ENCODE data around the gene CALML6.

CALML6 gene

DNA sequence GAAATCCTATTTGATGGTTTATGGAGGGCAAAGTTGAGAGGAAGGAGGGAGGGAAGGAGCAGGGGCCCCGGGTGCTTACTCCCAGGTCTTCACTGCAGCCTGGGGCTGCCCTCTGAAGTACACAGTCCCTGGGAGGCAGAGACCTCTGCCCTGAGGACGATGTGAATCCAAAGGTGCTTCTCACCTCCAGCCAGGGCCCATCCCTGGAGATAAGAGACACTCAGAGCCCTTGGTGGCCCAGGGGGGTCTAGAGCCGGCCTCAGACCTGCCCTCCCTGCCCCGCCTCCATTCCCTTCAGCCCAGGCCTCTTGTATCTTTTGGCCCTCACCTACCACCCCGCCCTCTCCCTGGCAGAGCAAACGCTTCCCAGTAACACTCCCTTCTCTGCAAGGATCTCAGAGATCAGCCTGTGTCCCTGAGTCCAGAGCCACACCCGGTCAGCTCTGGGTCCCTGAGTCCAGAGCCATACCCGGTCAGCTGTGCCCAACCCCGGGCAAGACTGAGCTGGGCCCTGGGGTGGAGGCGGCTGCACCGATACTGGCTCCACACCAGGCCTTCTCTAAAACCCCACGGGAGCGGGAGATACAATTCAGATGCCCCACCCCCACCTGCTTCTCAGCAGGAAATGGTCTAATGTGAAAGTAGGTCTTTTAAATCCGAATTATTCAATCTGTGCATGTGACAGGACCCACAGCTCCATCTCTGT lies 20.6 kb upstream of the CALML6 start:
- TF ChIP-seq, protein P1, sequence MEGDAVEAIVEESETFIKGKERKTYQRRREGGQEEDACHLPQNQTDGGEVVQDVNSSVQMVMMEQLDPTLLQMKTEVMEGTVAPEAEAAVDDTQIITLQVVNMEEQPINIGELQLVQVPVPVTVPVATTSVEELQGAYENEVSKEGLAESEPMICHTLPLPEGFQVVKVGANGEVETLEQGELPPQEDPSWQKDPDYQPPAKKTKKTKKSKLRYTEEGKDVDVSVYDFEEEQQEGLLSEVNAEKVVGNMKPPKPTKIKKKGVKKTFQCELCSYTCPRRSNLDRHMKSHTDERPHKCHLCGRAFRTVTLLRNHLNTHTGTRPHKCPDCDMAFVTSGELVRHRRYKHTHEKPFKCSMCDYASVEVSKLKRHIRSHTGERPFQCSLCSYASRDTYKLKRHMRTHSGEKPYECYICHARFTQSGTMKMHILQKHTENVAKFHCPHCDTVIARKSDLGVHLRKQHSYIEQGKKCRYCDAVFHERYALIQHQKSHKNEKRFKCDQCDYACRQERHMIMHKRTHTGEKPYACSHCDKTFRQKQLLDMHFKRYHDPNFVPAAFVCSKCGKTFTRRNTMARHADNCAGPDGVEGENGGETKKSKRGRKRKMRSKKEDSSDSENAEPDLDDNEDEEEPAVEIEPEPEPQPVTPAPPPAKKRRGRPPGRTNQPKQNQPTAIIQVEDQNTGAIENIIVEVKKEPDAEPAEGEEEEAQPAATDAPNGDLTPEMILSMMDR (IDR thresholded peaks at IDR 0.05; ENCODE audit: low read depth, low read length): no peak
- Histone ChIP-seq H3K9me3 (no peaks in the 10 kb centered on the region), H3K27me3 (no peaks in the 10 kb centered on the region), H3K4me1 (peaks cover 3% of the 10 kb centered on the region; the same call in 1 of the 2 replicates), H3K4me3 (ENCODE audit: low read depth, low read length) (no peak overlapping the region), H3K36me3 (peaks cover 4% of the 10 kb centered on the region)
- no peak for DNase-seq

DNA sequence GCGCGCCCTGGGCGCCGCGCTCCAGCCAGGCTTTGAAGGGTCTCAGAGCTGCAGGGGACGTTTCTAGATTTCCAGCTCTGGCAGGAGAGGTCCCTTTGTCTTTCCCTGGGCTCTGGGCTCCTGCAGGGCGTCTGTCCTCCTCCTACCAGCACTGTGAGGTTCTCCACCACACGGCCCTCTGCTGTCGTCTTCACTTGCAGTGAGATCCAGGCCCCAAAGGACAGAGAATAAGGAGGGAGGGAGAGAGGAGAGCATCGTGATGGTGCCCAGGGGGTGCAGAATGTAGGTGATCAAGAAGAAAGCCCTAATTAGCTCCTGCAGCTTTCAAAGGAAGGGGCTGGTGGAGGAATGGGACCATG lies 20.0 kb upstream of the CALML6 start:
- Histone ChIP-seq H3K4me3 (ENCODE audit: low read depth, low read length) (no peak overlapping the region), H3K4me1 (peaks cover 3% of the 10 kb centered on the region; the same call in 1 of the 2 replicates), H3K36me3 (peaks cover 1% of the 10 kb centered on the region), H3K27me3 (no peaks in the 10 kb centered on the region), H3K9me3 (no peaks in the 10 kb centered on the region)
- no peak for DNase-seq
- TF ChIP-seq, protein P1 (IDR thresholded peaks at IDR 0.05; ENCODE audit: low read depth, low read length): no peak

DNA sequence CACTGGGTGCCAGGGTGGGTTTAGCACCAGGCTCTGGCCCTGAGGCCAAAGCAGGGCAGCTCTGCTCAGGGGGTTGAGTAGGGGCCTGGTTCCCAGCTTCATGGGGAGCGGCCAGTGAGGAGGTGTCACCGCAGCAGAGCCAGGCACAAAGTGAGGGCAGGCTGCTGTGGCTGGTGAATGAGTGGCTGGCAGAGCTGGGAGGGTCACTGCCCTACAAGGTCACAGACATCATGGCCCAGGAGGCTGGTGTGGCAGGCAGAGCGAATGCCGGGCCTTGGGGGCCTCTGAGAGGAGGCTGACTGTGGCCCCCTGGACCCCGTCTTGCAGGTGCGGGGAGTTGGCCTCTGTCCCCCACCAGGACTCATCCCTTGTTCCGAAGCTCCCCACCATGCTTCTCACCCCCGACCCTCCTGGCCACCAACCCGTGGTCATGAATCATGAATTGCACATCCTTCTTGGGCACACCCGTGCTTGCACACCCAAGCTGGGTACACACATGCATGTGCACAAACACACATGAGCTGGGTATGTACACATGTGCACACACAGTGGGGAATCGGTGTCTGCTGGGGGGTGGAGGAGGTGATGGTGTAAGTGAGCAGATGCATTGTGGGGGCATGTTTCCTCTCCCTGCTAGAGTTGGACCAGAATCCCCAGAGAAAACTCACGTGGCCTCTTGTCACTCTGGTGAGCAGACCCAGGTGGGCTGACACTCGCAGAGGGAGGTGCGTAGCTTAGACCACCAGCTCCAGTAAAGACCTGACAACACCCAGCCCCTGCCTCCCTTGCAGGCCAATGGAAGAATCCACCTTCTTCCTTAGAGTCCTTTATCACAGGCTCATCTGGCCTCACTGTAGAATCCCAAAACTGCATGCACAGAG lies 19.4 kb upstream of the CALML6 start:
- DNase-seq: no peak
- Histone ChIP-seq H3K27me3 (no peaks in the 10 kb centered on the region), H3K36me3 (no peaks in the 10 kb centered on the region), H3K4me1 (peaks cover 3% of the 10 kb centered on the region; the same call in 1 of the 2 replicates), H3K4me3 (ENCODE audit: low read depth, low read length) (no peak overlapping the region), H3K9me3 (no peaks in the 10 kb centered on the region)
- TF ChIP-seq, protein P1 (IDR thresholded peaks at IDR 0.05; ENCODE audit: low read depth, low read length): no peak

DNA sequence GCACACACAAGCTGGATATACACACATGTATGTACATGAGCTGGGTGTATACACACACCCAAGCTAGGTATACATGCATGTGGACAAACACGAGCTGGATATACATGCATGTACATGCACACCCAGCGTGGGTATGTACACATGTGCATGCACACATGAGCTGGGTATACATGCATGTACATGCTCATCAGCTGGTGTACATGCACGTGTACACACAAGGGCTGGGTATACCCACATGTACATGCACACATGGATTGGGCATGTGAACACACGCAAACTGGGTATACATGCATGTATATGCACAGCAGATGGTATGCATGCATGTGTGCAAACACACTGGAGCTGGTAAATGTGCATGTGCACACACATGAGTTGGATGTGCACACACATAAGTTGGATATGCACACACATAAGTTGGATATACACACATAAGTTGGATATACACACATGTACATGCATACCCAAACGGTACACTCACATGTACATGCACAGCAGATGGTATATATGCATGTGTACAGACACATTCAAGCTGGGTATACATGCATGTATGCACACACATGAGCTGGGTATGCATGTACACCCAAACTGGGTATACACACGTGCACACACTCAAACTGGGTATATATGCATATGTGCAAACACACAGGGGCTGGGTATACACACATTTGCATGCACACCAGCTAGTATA lies 16.7 kb upstream of the CALML6 start:
- H3K4me1 ChIP-seq: no peaks in the 10 kb centered on the region; the same call in 1 of the 2 replicates

DNA sequence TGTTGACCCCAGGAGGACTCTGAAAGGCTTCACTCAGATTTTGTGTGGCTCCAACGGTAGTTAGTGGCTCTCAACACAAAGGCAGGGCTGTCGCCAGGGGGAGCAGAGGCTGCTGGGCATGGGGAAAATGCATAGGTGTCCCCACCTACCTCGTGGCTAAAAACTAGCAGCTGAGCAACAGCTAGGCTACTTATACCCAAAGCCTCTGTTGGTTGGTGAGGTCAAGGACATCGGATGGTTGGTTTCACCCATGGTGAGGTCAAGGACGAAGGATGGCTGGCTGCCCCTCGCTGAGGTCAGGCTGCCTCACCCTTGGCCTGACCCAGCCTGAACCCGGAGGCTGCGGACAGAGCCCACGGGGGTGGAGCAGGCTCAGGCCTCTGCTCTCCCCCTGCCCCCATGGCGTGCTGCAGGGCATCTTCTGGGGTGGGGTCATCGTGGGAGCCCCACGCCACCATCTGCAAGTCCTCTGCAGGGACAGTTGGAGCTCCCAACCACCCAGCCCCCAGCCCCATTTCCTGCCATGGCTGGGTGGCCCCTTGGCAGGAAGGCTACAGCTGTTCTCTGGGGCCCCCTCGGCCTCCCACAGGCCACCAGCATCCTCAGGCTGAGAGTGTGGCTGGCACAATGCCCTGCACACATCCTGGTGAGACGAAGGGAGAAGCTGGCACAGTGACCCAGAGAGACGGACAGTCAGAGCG lies 15.6 kb upstream of the CALML6 start:
- Histone ChIP-seq H3K9me3 (no peaks in the 10 kb centered on the region), H3K27me3 (no peaks in the 10 kb centered on the region), H3K4me1 (no peaks in the 10 kb centered on the region; the same call in 1 of the 2 replicates), H3K4me3 (ENCODE audit: low read depth, low read length) (no peak overlapping the region), H3K36me3 (no peaks in the 10 kb centered on the region)
- no peak for DNase-seq
- TF ChIP-seq, protein P1 (IDR thresholded peaks at IDR 0.05; ENCODE audit: low read depth, low read length): no peak

More for the DNA sequence above, 16.7 kb upstream of the CALML6 start:
- TF ChIP-seq, protein P1 (IDR thresholded peaks at IDR 0.05; ENCODE audit: low read depth, low read length): no peak
- Histone ChIP-seq H3K27me3 (no peaks in the 10 kb centered on the region), H3K4me3 (ENCODE audit: low read depth, low read length) (no peak overlapping the region), H3K9me3 (no peaks in the 10 kb centered on the region), H3K36me3 (no peaks in the 10 kb centered on the region)
- no peak for DNase-seq
